Aorta (tissue), 5 donors: ENCODE results near the gene GPR75. TPM values are rescaled to one million over a fixed set of nuclear protein-coding genes. Genes with fewer than 3 reads are reported as not detected.
"Not testable (repeated sequence)": the region's sequence is repeated elsewhere in the genome, so short reads cannot be mapped to it uniquely, and the experiment has no call there.

Source experiments
- ATAC-seq: fragments of 200-7000 bp; cut with Tn5 transposase; one replicate; pipeline ENCODE4 v1.9.1; 2022; ENCODE audit warnings: moderate library complexity; ENCODE audit not compliant: low FRiP score
- DNase-seq, 2 donors: peaks; one replicate each; pipeline ENCODE4 v3.0.0-alpha.2; 2020
- H3K27ac ChIP-seq, 2 donors: one replicate each; pipeline ENCODE4 v1.5.1; 2013; ENCODE audit warnings: low read length in 2 of 2, mild to moderate bottlenecking in 2 of 2, moderate library complexity in 2 of 2, control low read depth in 1 of 2, inconsistent platforms in 1 of 2, low read depth in 1 of 2
- H3K27me3 ChIP-seq, 2 donors: one replicate each; pipeline ENCODE4 v1.6.1; 2013; ENCODE audit warnings: control low read depth in 1 of 2, low read length in 1 of 2, mild to moderate bottlenecking in 1 of 2, moderate library complexity in 1 of 2; ENCODE audit not compliant: insufficient read depth in 2 of 2, control insufficient read depth in 1 of 2
- H3K36me3 ChIP-seq, 2 donors: one replicate each; pipeline ENCODE4 v1.6.1; 2013; ENCODE audit warnings: control low read depth in 1 of 2, low read length in 1 of 2, mild to moderate bottlenecking in 1 of 2; ENCODE audit not compliant: insufficient read depth in 2 of 2, control insufficient read depth in 1 of 2
- H3K4me1 ChIP-seq, 2 donors: one replicate each; pipeline ENCODE4 v1.6.1; 2013; ENCODE audit warnings: low read length in 2 of 2, control low read depth in 1 of 2, mild to moderate bottlenecking in 1 of 2, moderate library complexity in 1 of 2; ENCODE audit not compliant: insufficient read depth in 2 of 2, control insufficient read depth in 1 of 2
- H3K4me3 ChIP-seq, 2 donors: one replicate each; pipeline ENCODE4 v1.5.1; 2013; ENCODE audit warnings: low read length in 2 of 2, control low read depth in 1 of 2, mild to moderate bottlenecking in 1 of 2
- H3K9me3 ChIP-seq: one replicate; pipeline ENCODE4 v1.6.1; 2013; ENCODE audit warnings: mild to moderate bottlenecking, low read length; ENCODE audit not compliant: control insufficient read depth
- WGBS, 2 donors: extraction: QIAGEN DNeasy Blood & Tissue Kit; methylation state at CpG; one replicate each; pipeline ENCODE4 v1.1.7; 2013; 5-methylcytosine and 5-hydroxymethylcytosine counted together
- intact Hi-C, 2 donors: fragments of 100-400 bp; cut with DNase I; formaldehyde crosslinking; loops; one replicate each; pipeline versions ENCODE4 v1.14.2 to v1.15.0; 2022
- polyA plus RNA-seq, 2 donors: library from polyadenylated mRNA; stranded (reverse); fragments of 200-250 nt; gene quantifications; one replicate each; pipeline ENCODE4 v1.2.3, GENCODE V29; 2013
- total RNA-seq, 2 donors: library from RNA; stranded (reverse); fragmentation: NEBNext Ultra II Directional; extraction: Animal tissue kit (Norgen Biotek cat#: 25700); gene quantifications; one replicate each; pipeline ENCODE4 v1.2.1, GENCODE V29; 2021
- donor health status: healthy with polysubstance abuse.
- donor health status: Bipolar disorder and iron deficiency.
- donor health status: DM: no; HTN: no; CAD: no.
- donor health status: DM: no; HTN: no; CAD: no.
- donor health status: DM: yes; HTN: yes; CAD: no.

The GPR75 gene
- total and polyA plus RNA-seq, 4 donors, result 0.90 to 4.3 (median 3.1) TPM; not detected in 1

DNA sequence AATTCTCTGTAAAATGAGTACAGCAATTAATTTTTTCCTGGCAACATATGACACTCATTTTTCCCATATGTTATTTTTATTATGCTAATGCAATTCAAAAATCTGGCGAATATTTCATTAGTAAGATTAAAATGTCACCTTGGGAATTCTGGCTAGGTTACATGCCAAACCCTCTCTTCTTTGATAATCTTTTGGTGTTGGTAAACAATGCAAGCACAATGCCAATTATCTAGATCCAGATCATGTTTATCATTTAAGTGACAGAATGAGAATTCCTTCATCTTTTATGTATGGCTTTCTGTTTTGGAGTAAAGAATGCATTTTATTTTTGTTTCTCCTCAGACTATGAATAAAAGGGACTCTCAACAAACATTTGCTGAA lies 33.7 kb downstream of the GPR75 start:
- Histone ChIP-seq H3K27me3 (no peaks in the 10 kb centered on the region), H3K4me3 (no peak overlapping the region), H3K27ac (no peak overlapping the region), H3K36me3 (no peaks in the 10 kb centered on the region), H3K4me1 (no peaks in the 10 kb centered on the region), H3K9me3 (no peaks in the 10 kb centered on the region)
- WGBS, 2 donors, result 54 to 60% methylated on average over 1 of the region's 1 CpG
- ATAC-seq (no peak), DNase-seq (no peak)
- intact Hi-C loops, result no loop called here

DNA sequence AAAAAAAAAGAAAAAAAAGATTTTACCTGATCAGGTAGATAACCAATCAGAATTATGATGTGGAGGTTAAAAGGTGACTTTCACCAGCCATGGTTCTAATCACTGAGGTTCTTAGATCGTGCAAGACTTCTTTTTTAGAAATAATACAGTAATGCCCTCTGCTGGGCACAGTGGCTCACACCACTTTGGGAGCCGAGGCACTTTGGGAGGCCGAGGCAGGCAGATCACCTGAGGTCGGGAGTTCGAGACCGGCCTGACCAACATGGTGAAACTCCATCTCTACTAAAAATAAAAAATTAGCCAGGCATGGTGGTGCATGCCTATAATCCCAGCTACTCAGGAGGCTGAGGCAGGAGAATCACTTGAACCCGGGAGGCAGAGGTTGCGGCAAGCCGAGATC lies 36.1 kb downstream of the GPR75 start:
- H3K27me3 ChIP-seq, H3K27ac ChIP-seq, H3K4me3 ChIP-seq, H3K4me1 ChIP-seq, H3K36me3 ChIP-seq, DNase-seq, ATAC-seq, intact Hi-C loops, H3K9me3 ChIP-seq: not testable (repeated sequence)
- WGBS, 2 donors, result 89 to 90% methylated on average over 9 of the region's 9 CpGs

DNA sequence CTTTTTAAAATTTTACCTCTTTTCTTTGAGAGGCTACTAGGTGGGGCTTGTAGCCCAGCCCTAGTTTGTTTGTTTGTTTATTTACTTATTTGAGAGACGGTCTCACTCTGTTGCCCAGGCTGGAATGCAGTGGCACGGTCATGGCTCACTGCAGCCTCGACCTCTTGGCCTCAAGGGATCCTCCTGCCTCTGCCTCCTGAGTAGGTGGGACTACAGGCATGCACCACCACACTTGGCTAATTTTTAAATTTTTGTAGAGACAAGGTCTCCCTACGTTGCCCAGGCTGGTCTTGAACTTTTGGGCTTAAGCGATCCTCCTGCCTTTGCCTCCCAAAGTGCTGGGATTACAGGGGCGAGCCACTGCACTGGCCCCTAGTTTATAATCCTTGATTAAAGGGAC lies 38.0 kb downstream of the GPR75 start:
- intact Hi-C loops, result no loop called here
- H3K9me3 ChIP-seq, result no peaks in the 10 kb centered on the region
- H3K4me1 ChIP-seq, result no peaks in the 10 kb centered on the region
- ATAC-seq (no peak), DNase-seq (no peak)
- H3K27me3 ChIP-seq, result no peaks in the 10 kb centered on the region
- H3K4me3 ChIP-seq, result no peak overlapping the region
- H3K27ac ChIP-seq, result no peak overlapping the region
- H3K36me3 ChIP-seq, result peaks cover 0 to 4% of the 10 kb centered on the region in 2 donors
- 80 to 81% methylated on average over 6 of the region's 6 CpGs for WGBS, 2 donors

DNA sequence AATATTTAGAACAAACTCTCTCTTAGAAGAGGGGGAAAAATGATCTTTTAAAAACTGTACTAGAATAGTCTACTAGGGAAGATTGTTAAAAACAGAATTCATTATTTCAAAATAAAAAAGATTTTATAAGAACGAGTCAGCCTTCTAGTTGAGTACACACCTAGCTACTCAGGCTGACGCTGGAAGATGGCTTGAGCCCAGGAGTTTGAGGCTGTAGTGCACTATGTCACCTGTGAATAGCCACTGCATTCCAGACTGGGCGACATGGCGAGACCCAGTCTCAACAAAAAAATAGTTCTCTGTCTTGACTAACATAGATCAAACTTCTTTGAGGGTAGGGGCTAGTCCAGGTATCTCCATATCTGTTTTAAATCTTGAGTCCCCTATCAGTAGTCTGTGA lies 39.1 kb downstream of the GPR75 start:
- Histone ChIP-seq H3K36me3 (peaks cover 0 to 4% of the 10 kb centered on the region in 2 donors), H3K4me1 (no peaks in the 10 kb centered on the region), H3K4me3 (no peak overlapping the region), H3K27ac (no peak overlapping the region), H3K9me3 (no peaks in the 10 kb centered on the region), H3K27me3 (no peaks in the 10 kb centered on the region)
- intact Hi-C loops, result no loop called here
- DNase-seq, result no peak
- no peak for ATAC-seq
- WGBS, 2 donors, result 79 to 83% methylated on average over 4 of the region's 4 CpGs

DNA sequence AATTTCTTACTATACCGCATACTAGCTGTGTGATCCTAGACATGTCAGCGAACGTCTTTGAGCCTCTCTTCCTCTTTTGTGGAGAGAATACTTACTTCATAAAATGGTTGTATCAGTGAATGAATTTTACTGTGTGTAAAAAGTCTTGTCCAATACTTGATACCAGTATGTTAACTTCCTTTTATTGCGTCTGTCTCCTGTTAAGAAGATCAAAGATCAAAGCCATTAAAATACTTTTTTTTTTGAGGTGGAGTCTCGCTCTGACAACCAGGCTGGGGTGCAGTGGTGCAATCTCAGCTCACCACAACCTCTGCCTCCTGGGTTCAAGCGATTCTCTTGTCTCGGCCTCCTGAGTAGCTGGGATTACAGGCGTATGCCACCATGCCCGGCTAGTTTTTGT lies 39.7 kb downstream of the GPR75 start:
- Histone ChIP-seq H3K27ac (no peak overlapping the region), H3K4me3 (no peak overlapping the region), H3K27me3 (no peaks in the 10 kb centered on the region), H3K36me3 (peaks cover 0 to 4% of the 10 kb centered on the region in 2 donors), H3K4me1 (no peaks in the 10 kb centered on the region), H3K9me3 (no peaks in the 10 kb centered on the region)
- WGBS, 2 donors, result 86 to 89% methylated on average over 9 of the region's 9 CpGs
- intact Hi-C loops, result no loop called here
- ATAC-seq, result no peak
- no peak for DNase-seq

DNA sequence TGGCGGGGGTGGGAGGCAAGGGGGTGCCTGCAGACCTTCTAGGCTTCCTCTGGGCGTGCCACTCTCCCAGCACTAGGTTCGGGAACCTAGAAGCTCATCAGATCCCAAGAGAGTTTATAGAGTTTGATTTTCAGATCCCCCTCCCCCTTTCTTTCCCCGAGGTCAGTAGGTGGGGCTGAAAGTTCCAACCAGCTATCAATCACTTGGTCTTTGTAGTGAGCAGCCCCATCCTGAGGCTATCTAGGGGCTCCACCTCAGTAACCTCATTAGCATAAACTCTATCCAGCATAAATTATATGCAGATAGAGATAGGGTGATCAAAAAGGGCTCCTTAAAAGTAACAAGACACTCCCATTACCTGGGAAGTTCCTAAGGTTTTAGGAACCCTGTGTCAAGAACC lies 40.1 kb downstream of the GPR75 start:
- intact Hi-C loops, result no loop called here
- no peak overlapping the region for H3K27ac ChIP-seq
- peaks cover 0 to 4% of the 10 kb centered on the region in 2 donors for H3K36me3 ChIP-seq
- ATAC-seq, result no peak
- no peak overlapping the region for H3K4me3 ChIP-seq
- no peaks in the 10 kb centered on the region for H3K4me1 ChIP-seq
- H3K27me3 ChIP-seq, result no peaks in the 10 kb centered on the region
- WGBS, 2 donors, result 67 to 73% methylated on average over 4 of the region's 4 CpGs
- H3K9me3 ChIP-seq, result no peaks in the 10 kb centered on the region
- no peak for DNase-seq

DNA sequence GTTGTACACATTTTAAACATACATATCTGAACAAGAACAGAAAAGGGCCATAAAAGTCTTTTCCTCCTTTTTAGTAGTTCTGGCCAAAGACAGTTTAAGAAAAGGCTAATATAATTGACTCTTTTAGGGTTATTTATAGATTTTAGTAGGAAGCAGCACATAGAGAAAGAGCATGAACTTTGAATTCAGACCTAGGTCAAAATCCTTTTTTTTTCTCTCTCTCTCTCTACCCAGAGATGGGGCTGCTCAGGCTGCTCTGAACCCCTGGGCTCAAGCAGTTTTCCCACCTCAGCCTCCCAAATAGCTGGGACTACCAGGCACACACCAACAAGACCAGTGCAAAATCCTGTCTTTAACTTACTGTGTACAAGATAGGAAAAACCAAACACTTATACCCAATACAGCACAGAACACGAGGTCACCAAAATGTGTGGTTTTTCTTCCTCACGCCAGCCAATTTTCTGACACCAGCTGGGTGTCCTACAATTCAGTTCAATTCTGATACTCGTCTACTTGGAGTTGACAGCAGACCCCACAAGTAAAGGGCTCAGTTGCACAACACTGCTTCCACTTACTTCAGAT lies 40.8 kb downstream of the GPR75 start:
- Histone ChIP-seq H3K27ac (no peak overlapping the region), H3K9me3 (no peaks in the 10 kb centered on the region), H3K27me3 (no peaks in the 10 kb centered on the region), H3K4me1 (no peaks in the 10 kb centered on the region), H3K4me3 (no peak overlapping the region), H3K36me3 (peaks cover 0 to 4% of the 10 kb centered on the region in 2 donors)
- no peak for DNase-seq
- intact Hi-C loops, result no loop called here
- 91 to 93% methylated on average over 3 of the region's 3 CpGs for WGBS, 2 donors
- no peak for ATAC-seq

DNA sequence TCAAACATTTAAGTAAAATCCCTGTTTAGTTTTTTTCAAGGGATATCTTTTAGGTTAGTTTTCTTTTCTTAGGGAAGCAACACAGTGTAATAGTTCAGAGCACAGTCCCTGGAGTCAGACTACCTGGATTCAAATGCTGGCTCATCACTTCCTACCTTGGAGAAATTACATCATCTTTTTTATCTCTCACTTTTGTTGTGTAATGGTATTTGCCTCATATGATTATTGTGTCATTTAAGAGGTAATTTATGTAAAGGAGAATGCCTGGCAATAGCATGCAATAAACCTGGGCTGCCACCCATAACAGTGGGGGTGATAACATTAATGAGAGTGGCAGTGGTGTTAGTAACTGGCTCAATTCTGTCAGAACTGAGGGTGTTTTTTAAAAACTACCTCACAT lies 46.6 kb downstream of the GPR75 start:
- no peak overlapping the region for H3K4me3 ChIP-seq
- no peaks in the 10 kb centered on the region for H3K27me3 ChIP-seq
- no peaks in the 10 kb centered on the region for H3K9me3 ChIP-seq
- ATAC-seq, result no peak
- H3K36me3 ChIP-seq, result peaks cover 0 to 7% of the 10 kb centered on the region in 2 donors
- no peak overlapping the region for H3K27ac ChIP-seq
- H3K4me1 ChIP-seq, result no peaks in the 10 kb centered on the region
- no peak for DNase-seq
- intact Hi-C loops, result no loop called here

DNA sequence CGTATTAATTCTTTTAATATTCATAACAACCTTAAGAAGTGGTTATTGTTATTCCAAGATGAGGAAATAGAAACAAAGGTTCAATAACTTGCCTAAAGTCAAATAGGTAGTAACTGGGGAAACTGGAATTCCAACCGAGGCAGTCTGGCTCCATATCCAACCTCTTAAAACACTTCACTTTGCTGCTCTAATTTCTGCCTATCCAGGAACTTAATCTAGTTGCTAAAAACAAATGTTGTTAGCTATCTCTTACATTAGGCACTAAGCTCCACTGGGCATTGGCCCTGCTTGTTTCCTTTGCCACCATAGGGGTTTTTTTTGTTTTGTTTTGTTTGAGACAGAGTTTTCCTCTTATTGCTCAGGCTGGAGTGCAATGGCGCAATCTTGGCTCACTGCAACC lies 48.2 kb downstream of the GPR75 start:
- H3K27me3 ChIP-seq, result no peaks in the 10 kb centered on the region
- no peak overlapping the region for H3K27ac ChIP-seq
- ATAC-seq (no peak), DNase-seq (no peak)
- 94 to 96% methylated on average over 3 of the region's 3 CpGs for WGBS, 2 donors
- H3K4me3 ChIP-seq, result no peak overlapping the region
- peaks cover 0 to 7% of the 10 kb centered on the region in 2 donors for H3K36me3 ChIP-seq
- H3K9me3 ChIP-seq, result no peaks in the 10 kb centered on the region
- H3K4me1 ChIP-seq, result no peaks in the 10 kb centered on the region
- intact Hi-C loops, result no loop called here
